Breast epithelium (tissue), 3 donors: ENCODE results near the gene TAS2R42.

Source experiments
- POLR2AphosphoS5 ChIP-seq, 3 donors: sonication (generic); formaldehyde crosslinking; IDR thresholded peaks; one replicate each; pipeline ENCODE4 v1.6.1; 2017; ENCODE audit warnings: antibody characterized with exemption in 3 of 3
- TF ChIP-seq, protein P1 (sequence below), 3 donors: fragments of 450-650 bp; IDR thresholded peaks; one replicate each; pipeline ENCODE4 v1.5.1; 2016 to 2017; ENCODE audit warnings: antibody characterized with exemption in 3 of 3, mild to moderate bottlenecking in 3 of 3, moderate library complexity in 3 of 3

DNA sequence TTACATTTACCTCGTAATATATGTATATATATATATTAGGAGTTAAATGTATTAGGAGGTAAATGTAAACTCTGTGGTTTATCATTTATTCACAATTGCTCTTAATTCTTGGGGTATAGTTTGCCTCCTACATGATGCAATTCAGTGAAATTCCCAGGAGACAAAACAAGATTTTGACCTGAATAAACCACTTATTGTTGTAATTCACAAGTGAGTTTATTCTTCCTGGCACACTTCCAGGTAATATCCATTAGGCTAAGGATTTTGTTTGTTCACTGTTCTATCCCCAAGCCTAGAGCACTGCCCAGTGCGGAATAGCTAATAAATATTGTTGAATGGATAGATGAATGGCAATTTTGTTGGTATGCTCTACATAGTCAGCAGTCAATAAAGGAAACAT, 12.7 kb downstream of the TAS2R42 start:
- TF ChIP-seq, protein P1, sequence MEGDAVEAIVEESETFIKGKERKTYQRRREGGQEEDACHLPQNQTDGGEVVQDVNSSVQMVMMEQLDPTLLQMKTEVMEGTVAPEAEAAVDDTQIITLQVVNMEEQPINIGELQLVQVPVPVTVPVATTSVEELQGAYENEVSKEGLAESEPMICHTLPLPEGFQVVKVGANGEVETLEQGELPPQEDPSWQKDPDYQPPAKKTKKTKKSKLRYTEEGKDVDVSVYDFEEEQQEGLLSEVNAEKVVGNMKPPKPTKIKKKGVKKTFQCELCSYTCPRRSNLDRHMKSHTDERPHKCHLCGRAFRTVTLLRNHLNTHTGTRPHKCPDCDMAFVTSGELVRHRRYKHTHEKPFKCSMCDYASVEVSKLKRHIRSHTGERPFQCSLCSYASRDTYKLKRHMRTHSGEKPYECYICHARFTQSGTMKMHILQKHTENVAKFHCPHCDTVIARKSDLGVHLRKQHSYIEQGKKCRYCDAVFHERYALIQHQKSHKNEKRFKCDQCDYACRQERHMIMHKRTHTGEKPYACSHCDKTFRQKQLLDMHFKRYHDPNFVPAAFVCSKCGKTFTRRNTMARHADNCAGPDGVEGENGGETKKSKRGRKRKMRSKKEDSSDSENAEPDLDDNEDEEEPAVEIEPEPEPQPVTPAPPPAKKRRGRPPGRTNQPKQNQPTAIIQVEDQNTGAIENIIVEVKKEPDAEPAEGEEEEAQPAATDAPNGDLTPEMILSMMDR (IDR thresholded peaks at IDR 0.05), result no peak
- TF ChIP-seq POLR2AphosphoS5 (IDR thresholded peaks at IDR 0.05), result no peak
